Glutamatergic neuron (in vitro differentiated cells): ENCODE measurements around the gene ZNF836. TPM values are rescaled to one million over a fixed set of nuclear protein-coding genes. Genes with fewer than 3 reads are reported as not detected.

Experiments
- DNase-seq: peaks from one replicate; pipeline ENCODE4 v3.0.0; 2022
- H3K27ac Mint-ChIP-seq: one replicate; pipeline ENCODE4 v1.8.0; 2020; ENCODE audit warnings: mild to moderate bottlenecking, mixed read lengths, inconsistent platforms; ENCODE audit not compliant: unreplicated experiment
- H3K27me3 Mint-ChIP-seq: one replicate; pipeline ENCODE4 v1.8.0; 2020; ENCODE audit warnings: mild to moderate bottlenecking, moderate library complexity, mixed read lengths, inconsistent platforms; ENCODE audit not compliant: unreplicated experiment
- H3K36me3 Mint-ChIP-seq: one replicate; pipeline ENCODE4 v1.8.0; 2020; ENCODE audit warnings: mild to moderate bottlenecking, mixed read lengths, inconsistent platforms; ENCODE audit not compliant: unreplicated experiment
- H3K4me1 Mint-ChIP-seq: one replicate; pipeline ENCODE4 v1.8.0; 2020; ENCODE audit warnings: mild to moderate bottlenecking, low read depth, mixed read lengths, inconsistent platforms; ENCODE audit not compliant: unreplicated experiment
- H3K4me3 Mint-ChIP-seq: one replicate; pipeline ENCODE4 v1.8.0; 2020; ENCODE audit warnings: mild to moderate bottlenecking, mixed read lengths, inconsistent platforms; ENCODE audit not compliant: unreplicated experiment
- H3K9me3 Mint-ChIP-seq: one replicate; pipeline ENCODE4 v1.8.0; 2020; ENCODE audit warnings: mild to moderate bottlenecking, moderate library complexity, mixed read lengths, inconsistent platforms; ENCODE audit not compliant: unreplicated experiment
- total RNA-seq: library from RNA; stranded (reverse); fragmentation: NEBNext Ultra II Directional; extraction: Animal tissue kit (Norgen Biotek cat#: 25700); gene quantifications from one replicate; pipeline ENCODE4 v1.2.1, GENCODE V29; 2021; ENCODE audit not compliant: unreplicated experiment
- TF ChIP-seq, protein P1 (sequence below): fragments of 200-600 bp; sonication (generic); IDR thresholded peaks from one replicate; pipeline ENCODE4 v1.5.0; 2021; ENCODE audit not compliant: partially characterized antibody, unreplicated experiment

ZNF836 gene
- total RNA-seq, 1 donor from 2014 or later: 29.7 TPM

- Mint-ChIP-seq H3K36me3 (peaks cover 22% of the 10 kb centered on the region), H3K4me3 (no peak overlapping the region), H3K4me1 (peaks cover 23% of the 10 kb centered on the region), H3K9me3 (peaks cover 11% of the 10 kb centered on the region), H3K27me3 (peaks cover 18% of the 10 kb centered on the region), H3K27ac (peak overlapping the region; percentile 52)
- TF ChIP-seq, protein P1, sequence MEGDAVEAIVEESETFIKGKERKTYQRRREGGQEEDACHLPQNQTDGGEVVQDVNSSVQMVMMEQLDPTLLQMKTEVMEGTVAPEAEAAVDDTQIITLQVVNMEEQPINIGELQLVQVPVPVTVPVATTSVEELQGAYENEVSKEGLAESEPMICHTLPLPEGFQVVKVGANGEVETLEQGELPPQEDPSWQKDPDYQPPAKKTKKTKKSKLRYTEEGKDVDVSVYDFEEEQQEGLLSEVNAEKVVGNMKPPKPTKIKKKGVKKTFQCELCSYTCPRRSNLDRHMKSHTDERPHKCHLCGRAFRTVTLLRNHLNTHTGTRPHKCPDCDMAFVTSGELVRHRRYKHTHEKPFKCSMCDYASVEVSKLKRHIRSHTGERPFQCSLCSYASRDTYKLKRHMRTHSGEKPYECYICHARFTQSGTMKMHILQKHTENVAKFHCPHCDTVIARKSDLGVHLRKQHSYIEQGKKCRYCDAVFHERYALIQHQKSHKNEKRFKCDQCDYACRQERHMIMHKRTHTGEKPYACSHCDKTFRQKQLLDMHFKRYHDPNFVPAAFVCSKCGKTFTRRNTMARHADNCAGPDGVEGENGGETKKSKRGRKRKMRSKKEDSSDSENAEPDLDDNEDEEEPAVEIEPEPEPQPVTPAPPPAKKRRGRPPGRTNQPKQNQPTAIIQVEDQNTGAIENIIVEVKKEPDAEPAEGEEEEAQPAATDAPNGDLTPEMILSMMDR: no peak
- DNase-seq: no peak
These were observed 45.0 kb upstream of the ZNF836 start for GRCh38 chr19:52216401-52216800.

DNA sequence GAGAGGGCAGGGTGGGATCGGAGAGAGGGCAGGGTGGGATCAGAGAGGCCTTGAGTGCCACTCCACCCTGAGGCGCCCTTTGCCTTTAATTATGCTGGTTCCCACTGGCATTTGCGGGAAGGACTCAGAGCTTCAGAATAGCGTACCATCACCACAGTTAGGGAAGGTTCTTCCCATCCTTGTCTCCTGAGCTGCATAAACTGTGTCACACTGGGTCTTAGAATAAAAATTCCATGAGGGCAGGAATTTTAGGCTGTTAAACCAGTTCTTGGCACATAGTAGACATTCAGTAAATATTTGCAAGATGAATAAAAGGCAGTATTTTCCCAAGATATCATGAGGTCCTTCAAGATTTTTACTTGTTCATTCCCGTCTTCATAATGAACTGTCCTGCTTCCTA lies 42.8 kb upstream of the ZNF836 start:
- Mint-ChIP-seq H3K27ac (no peak overlapping the region), H3K4me1 (peaks cover 14% of the 10 kb centered on the region), H3K9me3 (peaks cover 4% of the 10 kb centered on the region), H3K4me3 (no peak overlapping the region), H3K27me3 (peaks cover 16% of the 10 kb centered on the region), H3K36me3 (peaks cover 22% of the 10 kb centered on the region)
- no peak for DNase-seq
- TF ChIP-seq, protein P1: no peak

GRCh38 chr19:52212572-52213255 lies 41.3 kb upstream of the ZNF836 start:
- DNase-seq: no peak
- H3K27me3 Mint-ChIP-seq: peaks cover 14% of the 10 kb centered on the region
- no peak overlapping the region for H3K4me3 Mint-ChIP-seq
- H3K27ac Mint-ChIP-seq: no peak overlapping the region
- peaks cover 6% of the 10 kb centered on the region for H3K9me3 Mint-ChIP-seq
- peaks cover 5% of the 10 kb centered on the region for H3K4me1 Mint-ChIP-seq
- TF ChIP-seq, protein P1: no peak
- peaks cover 18% of the 10 kb centered on the region for H3K36me3 Mint-ChIP-seq

DNA sequence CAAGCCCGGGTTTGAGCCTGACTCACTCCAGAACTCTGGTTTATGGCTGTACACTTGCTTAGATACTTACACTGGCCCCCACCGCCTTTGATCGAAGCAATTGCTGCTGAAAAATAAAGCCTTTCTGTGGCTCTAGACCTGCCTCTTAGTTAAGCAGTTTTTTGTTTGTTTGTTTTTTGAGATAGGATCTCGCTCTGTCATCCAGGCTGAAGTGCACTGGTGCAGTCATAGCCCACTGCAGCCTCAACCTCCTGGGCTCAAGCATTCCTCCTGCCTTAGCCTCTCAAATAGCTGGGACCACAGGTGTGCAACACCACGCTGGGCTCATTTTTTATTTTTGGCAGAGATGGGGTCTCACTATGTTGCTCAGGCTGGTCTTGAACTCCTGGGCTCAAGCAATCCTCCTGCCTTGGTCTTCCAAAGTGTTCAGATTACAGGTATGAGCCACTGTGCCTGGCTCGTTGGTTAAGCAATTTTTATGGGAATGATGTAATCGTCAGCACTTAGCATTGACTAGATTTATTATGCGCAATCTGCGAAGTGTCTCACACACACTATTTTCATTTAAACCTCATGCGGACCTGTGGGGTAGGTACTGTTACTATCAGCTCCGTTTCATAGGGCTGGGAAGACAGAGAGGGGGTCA lies 40.6 kb upstream of the ZNF836 start:
- no peak for DNase-seq
- Mint-ChIP-seq H3K4me3 (no peak overlapping the region), H3K4me1 (no peaks in the 10 kb centered on the region), H3K9me3 (peaks cover 7% of the 10 kb centered on the region), H3K27me3 (peaks cover 12% of the 10 kb centered on the region), H3K27ac (no peak overlapping the region), H3K36me3 (peaks cover 14% of the 10 kb centered on the region)
- TF ChIP-seq, protein P1: no peak

- Mint-ChIP-seq H3K36me3 (peaks cover 14% of the 10 kb centered on the region), H3K4me1 (no peaks in the 10 kb centered on the region), H3K27me3 (peaks cover 12% of the 10 kb centered on the region), H3K9me3 (peaks cover 9% of the 10 kb centered on the region), H3K27ac (no peak overlapping the region), H3K4me3 (no peak overlapping the region)
- no peak for DNase-seq
- TF ChIP-seq, protein P1: no peak
These were observed 39.8 kb upstream of the ZNF836 start for GRCh38 chr19:52211203-52211602.
